Endothelial cell of umbilical vein (primary cell): ENCODE results near the gene CEACAM5.

Source experiments
- CTCF ChIP-seq, 2 donors: IDR thresholded peaks; 1 replicate in 1 of 2; 2 replicates in 1 of 2; pipeline ENCODE4 v1.5.1; 2011; ENCODE audit warnings: low read length in 2 of 2, mild to moderate bottlenecking in 2 of 2, moderate library complexity in 2 of 2, control low read depth in 1 of 2, inconsistent platforms in 1 of 2, low read depth in 1 of 2; ENCODE audit not compliant: insufficient read depth in 1 of 2; ENCODE audit errors: extremely low read depth in 1 of 2
- EZH2 ChIP-seq: IDR thresholded peaks from 2 replicates; pipeline ENCODE4 v1.6.1; 2012; ENCODE audit warnings: borderline replicate concordance, low read depth, mild to moderate bottlenecking, moderate library complexity, low read length, inconsistent platforms; ENCODE audit not compliant: severe bottlenecking
- FOS ChIP-seq: IDR thresholded peaks from 2 replicates; pipeline ENCODE4 v1.6.1; 2011; ENCODE audit warnings: mild to moderate bottlenecking, low read length, moderate library complexity, borderline replicate concordance; ENCODE audit not compliant: insufficient read depth
- GATA2 ChIP-seq: IDR thresholded peaks from 2 replicates; pipeline ENCODE4 v1.7.0; 2011; ENCODE audit warnings: low read depth, mild to moderate bottlenecking, moderate library complexity, mixed read lengths, low read length; ENCODE audit not compliant: insufficient read length, insufficient read depth
- MAX ChIP-seq: IDR thresholded peaks from 2 replicates; pipeline ENCODE4 v1.6.1; 2011; ENCODE audit not compliant: insufficient read depth, insufficient read length
- MYC ChIP-seq: IDR thresholded peaks from one replicate; pipeline ENCODE4 v1.6.1; 2011; ENCODE audit warnings: mild to moderate bottlenecking, low read depth, low read length
- POLR2A ChIP-seq: IDR thresholded peaks from 2 replicates; pipeline ENCODE4 v1.6.1; 2012; ENCODE audit warnings: low read depth, mild to moderate bottlenecking, control low read depth, low read length
- POLR2AphosphoS5 ChIP-seq: IDR thresholded peaks from 2 replicates; pipeline ENCODE4 v1.6.1; 2012; ENCODE audit warnings: low read depth, mild to moderate bottlenecking, control low read depth, low read length, moderate library complexity; ENCODE audit not compliant: insufficient read depth

GRCh38 chr19:41695745-41696144, 12.7 kb upstream of the CEACAM5 start:
- no peak for TF ChIP-seq CTCF (IDR thresholded peaks at IDR 0.05; ENCODE audit: extremely low read depth in 1 of 2, insufficient read depth in 1 of 2, low read depth in 1 of 2, low read length in 2 of 2)
- TF ChIP-seq GATA2 = no peak
- no peak for TF ChIP-seq POLR2A
- TF ChIP-seq EZH2 = no peak
- TF ChIP-seq MYC = no peak
- TF ChIP-seq POLR2AphosphoS5 = no peak
- TF ChIP-seq MAX = no peak
- TF ChIP-seq FOS = no peak
